ENCODE measurements around the gene ARSB.

- TF ChIP-seq CTCF (IDR thresholded peaks at IDR 0.05): no peak
- TF ChIP-seq POLR2A (IDR thresholded peaks at IDR 0.05): no peak
These were observed 213.6 kb downstream of the ARSB start for GRCh38 chr5:78771260-78772205.
